Measurements from ENCODE around the gene TEX22.

GRCh38 chr14:105368910-105369652 is 29.3 kb upstream of the TEX22 start:
- TF ChIP-seq REST (IDR thresholded peaks at IDR 0.05; ENCODE audit: unreplicated experiment) (no peak), CTCF (conservative IDR thresholded peaks at IDR 0.05; ENCODE audit: low read depth in 2 of 2) (no peak), JUNB (IDR thresholded peaks at IDR 0.05; ENCODE audit: unreplicated experiment) (no peak), EZH2 (IDR thresholded peaks at IDR 0.05; ENCODE audit: low read depth, unreplicated experiment) (no peak), ZNF114 (CRISPR knock-in tag; IDR thresholded peaks at IDR 0.05) (no peak), EZH2phosphoT487 (IDR thresholded peaks at IDR 0.05; ENCODE audit: unreplicated experiment) (no peak), ZNF331 (CRISPR knock-in tag; IDR thresholded peaks at IDR 0.05; ENCODE audit: low read depth) (no peak), POLR2AphosphoS5 (IDR thresholded peaks at IDR 0.05; ENCODE audit: low read depth) (no peak), CREB1 (CRISPR knock-in tag; IDR thresholded peaks at IDR 0.05; ENCODE audit: low read depth) (no peak), ETS1 (IDR thresholded peaks at IDR 0.05) (no peak), NANOG (IDR thresholded peaks at IDR 0.05; ENCODE audit: borderline replicate concordance) (no peak)
